Adrenal gland (tissue), 12 donors: ENCODE measurements around the gene CAMK1D. TPM values are rescaled to one million over a fixed set of nuclear protein-coding genes. Genes with fewer than 3 reads are reported as not detected.

ENCODE experiments used
- DNase-seq, 7 donors: peaks; one replicate each; pipeline ENCODE4 v3.0.0-alpha.2; 2019 to 2020
- H3K27ac ChIP-seq, 5 donors: fragments of 200-600 bp; sonication (generic) in 4 of 5; 1 replicate in 3 of 5; 2 replicates in 2 of 5; pipeline versions ENCODE4 v1.5.1 to v1.8.0; 2016 to 2020; ENCODE audit warnings: mild to moderate bottlenecking in 1 of 5
- H3K27me3 ChIP-seq: fragments of 200-600 bp; 2 replicates; pipeline ENCODE4 v1.8.0; 2021
- H3K36me3 ChIP-seq, 2 donors: fragments of 200-600 bp; replicated peaks in 1 of 2; 1 replicate in 1 of 2; 2 replicates in 1 of 2; pipeline versions ENCODE4 v1.5.1 to v1.8.0; 2018 to 2022
- H3K4me1 ChIP-seq, 2 donors: fragments of 200-600 bp; replicated peaks in 1 of 2; 1 replicate in 1 of 2; 2 replicates in 1 of 2; pipeline versions ENCODE4 v1.5.1 to v1.8.0; 2018 to 2021
- H3K4me3 ChIP-seq, 4 donors: fragments of 200-600 bp; sonication (generic) in 3 of 4; one replicate each; pipeline ENCODE4 v1.5.1; 2016 to 2018
- H3K9me3 ChIP-seq, 3 donors: fragments of 200-600 bp; sonication (generic) in 1 of 3; replicated peaks in 1 of 3; 1 replicate in 2 of 3; 2 replicates in 1 of 3; pipeline versions ENCODE4 v1.5.1 to v1.8.0; 2016 to 2021
- CTCF ChIP-seq, 6 experiments: fragments of 450-650 bp in 4 of 6; fragments of 200-600 bp in 2 of 6; sonication (generic) in 1 of 6; IDR thresholded peaks; 1 replicate in 5 of 6; 2 replicates in 1 of 6; pipeline versions ENCODE4 v1.5.1 to v1.8.0; 2016 to 2021; ENCODE audit warnings: antibody characterized with exemption in 6 of 6, mild to moderate bottlenecking in 2 of 6, moderate library complexity in 1 of 6
- POLR2A ChIP-seq, 2 donors: fragments of 450-650 bp; IDR thresholded peaks; one replicate each; pipeline ENCODE4 v1.6.1; 2017; ENCODE audit warnings: antibody characterized with exemption in 2 of 2, mild to moderate bottlenecking in 2 of 2, moderate library complexity in 1 of 2
- WGBS, 4 donors: extraction: QIAGEN DNeasy Blood & Tissue Kit in 2 of 4; methylation state at CpG; one replicate each; pipeline versions ENCODE4 v1.1.5 to v1.1.7; 2013 to 2017; 5-methylcytosine and 5-hydroxymethylcytosine counted together
- intact Hi-C, 2 donors: fragments of 100-400 bp; cut with DNase I; formaldehyde crosslinking; loops; one replicate each; pipeline versions ENCODE4 v1.14.1 to v1.15.0; 2022 to 2023
- polyA plus RNA-seq, 3 donors: library from polyadenylated mRNA; stranded (reverse); fragments of 200-250 nt in 2 of 3; fragments of 350-450 nt in 1 of 3; fragmentation: Illumina TruSeq in 1 of 3; extraction: RNeasy Lipid Tissue Mini Kit (QIAGEN cat#74804) in 1 of 3; gene quantifications; one replicate each; pipeline ENCODE4 v1.2.3, GENCODE V29; 2013 to 2014
- total RNA-seq, 9 donors: library from RNA; depleted of rRNA in 4 of 9; stranded (reverse); fragments of >200 nt in 4 of 9; fragments of 120-200 nt in 1 of 9; fragmentation: NEBNext Ultra II Directional in 1 of 9; extraction: Animal tissue kit (Norgen Biotek cat#: 25700) in 1 of 9; gene quantifications; one replicate each; pipeline versions ENCODE4 v1.1.0 to v1.2.4, GENCODE V29; 2013 to 2023
- donor health status: healthy with polysubstance abuse.
- donor health status: Bipolar disorder and iron deficiency.
- donor health status: DM: yes; HTN: yes; CAD: no.
- donor health status: DM: no; HTN: no; CAD: no.
- donor health status: DM: no; HTN: no; CAD: no.
- donor health status: DM: yes; HTN: yes; CAD: no.

Gene CAMK1D
- total and polyA plus RNA-seq, 12 donors, result 2.3 to 9.4 (median 6.5) TPM

- intact Hi-C loops, result no loop called here
- no peaks in the 10 kb centered on the region for H3K27me3 ChIP-seq
- peak in 1 of 7 donors; percentile 23 for DNase-seq
- H3K4me3 ChIP-seq, result no peak overlapping the region
- H3K4me1 ChIP-seq, result no peaks in the 10 kb centered on the region
- no peaks in the 10 kb centered on the region for H3K36me3 ChIP-seq
- peak overlapping the region in 1 of 5 donors; percentile 35 for H3K27ac ChIP-seq
- TF ChIP-seq POLR2A (IDR thresholded peaks at IDR 0.05), result no peak
- no peak for TF ChIP-seq CTCF (IDR thresholded peaks at IDR 0.05)
- WGBS, 4 donors, result 69 to 86% (median 75%) methylated on average over 5 to 6 of the region's 6 CpGs
- H3K9me3 ChIP-seq, result no peaks in the 10 kb centered on the region
Measured at GRCh38 chr10:12597176-12597575, 247.8 kb downstream of the CAMK1D start.

GRCh38 chr10:12597788-12598765 lies 248.7 kb downstream of the CAMK1D start:
- DNase-seq, result no peak
- Histone ChIP-seq H3K9me3 (no peaks in the 10 kb centered on the region), H3K27me3 (no peaks in the 10 kb centered on the region), H3K36me3 (no peaks in the 10 kb centered on the region), H3K27ac (peak overlapping the region in 1 of 5 donors; percentile 35), H3K4me1 (no peaks in the 10 kb centered on the region), H3K4me3 (no peak overlapping the region)
- intact Hi-C loops, result no loop called here
- TF ChIP-seq CTCF (IDR thresholded peaks at IDR 0.05) (no peak), POLR2A (IDR thresholded peaks at IDR 0.05) (no peak)
- WGBS, 4 donors, result 76 to 81% (median 78%) methylated on average over 15 of the region's 15 CpGs

GRCh38 chr10:12600652-12601051 lies 251.3 kb downstream of the CAMK1D start:
- no peak for DNase-seq
- Histone ChIP-seq H3K4me3 (no peak overlapping the region), H3K27me3 (no peaks in the 10 kb centered on the region), H3K4me1 (peaks cover 0 to 4% of the 10 kb centered on the region in 2 donors), H3K36me3 (no peaks in the 10 kb centered on the region), H3K27ac (no peak overlapping the region), H3K9me3 (no peaks in the 10 kb centered on the region)
- intact Hi-C loops, result no loop called here
- 70 to 80% (median 75%) methylated on average over 4 of the region's 4 CpGs for WGBS, 4 donors
- no peak for TF ChIP-seq CTCF (IDR thresholded peaks at IDR 0.05)

GRCh38 chr10:12602521-12602920 lies 253.2 kb downstream of the CAMK1D start:
- Histone ChIP-seq H3K4me3 (no peak overlapping the region), H3K27ac (no peak overlapping the region), H3K27me3 (no peaks in the 10 kb centered on the region), H3K9me3 (no peaks in the 10 kb centered on the region), H3K36me3 (no peaks in the 10 kb centered on the region), H3K4me1 (peaks cover 8 to 14% of the 10 kb centered on the region in 2 donors)
- TF ChIP-seq POLR2A (IDR thresholded peaks at IDR 0.05) (no peak), CTCF (IDR thresholded peaks at IDR 0.05) (no peak)
- DNase-seq, result no peak
- intact Hi-C loops, result no loop called here
- 83 to 94% (median 86%) methylated on average over 7 of the region's 7 CpGs for WGBS, 4 donors
